GM13977 (cell line): Measurements from ENCODE around the gene RNFT2.
A peak's percentile ranks its signal among the peaks of the same experiment; 100 is the strongest.
"Not testable (repeated sequence)": the region's sequence is repeated elsewhere in the genome, so short reads cannot be mapped to it uniquely, and the experiment has no call there.

Source experiments
- DNase-seq: peaks from one replicate; pipeline ENCODE4 v3.0.0; 2012; ENCODE audit warnings: low spot score
- CTCF ChIP-seq: IDR thresholded peaks from 2 replicates; pipeline ENCODE4 v1.5.1; 2012; ENCODE audit warnings: mild to moderate bottlenecking, control low read depth; ENCODE audit not compliant: insufficient read depth; ENCODE audit errors: extremely low read depth, missing control alignments
- in situ Hi-C: fragments of 300-500 bp; cut with MboI; formaldehyde crosslinking; loops from one replicate; pipeline ENCODE4 v1.12.0; 2022; ENCODE audit warnings: low sequenced_read_pairs, low pct_unique_long_range_greater_than_20kb, mixed read lengths, inconsistent platforms; ENCODE audit not compliant: unreplicated experiment

Gene RNFT2

GRCh38 chr12:116731801-116732200, 6.3 kb upstream of the RNFT2 start:
- no peak for TF ChIP-seq CTCF
- in situ Hi-C loops, result no loop called here
- DNase-seq, result no peak

- no peak for TF ChIP-seq CTCF
- in situ Hi-C loops, result no loop called here
- no peak for DNase-seq
These were observed 3.9 kb upstream of the RNFT2 start for GRCh38 chr12:116734156-116734768.

GRCh38 chr12:116735084-116735483, 3.0 kb upstream of the RNFT2 start:
- no peak for TF ChIP-seq CTCF
- in situ Hi-C loops, result no loop called here
- DNase-seq, result no peak

GRCh38 chr12:116735951-116736599, 2.0 kb upstream of the RNFT2 start:
- in situ Hi-C loops, result no loop called here
- TF ChIP-seq CTCF, result no peak
- DNase-seq, result no peak

GRCh38 chr12:116736962-116737773, 947 bp upstream of the RNFT2 start:
- DNase-seq, result peak; percentile 26
- in situ Hi-C loops, result no loop called here
- no peak for TF ChIP-seq CTCF

GRCh38 chr12:116739381-116739887, 1.3 kb downstream of the RNFT2 start:
- DNase-seq, result no peak
- no peak for TF ChIP-seq CTCF
- in situ Hi-C loops, result no loop called here

GRCh38 chr12:116742787-116743186, 4.7 kb downstream of the RNFT2 start:
- in situ Hi-C loops, DNase-seq: not testable (repeated sequence)
